Measurements from ENCODE around the gene HECTD2.
A peak's percentile ranks its signal among the peaks of the same experiment; 100 is the strongest.
"Not testable (repeated sequence)": the region's sequence is repeated elsewhere in the genome, so short reads cannot be mapped to it uniquely, and the experiment has no call there.

HECTD2 gene, protein sequence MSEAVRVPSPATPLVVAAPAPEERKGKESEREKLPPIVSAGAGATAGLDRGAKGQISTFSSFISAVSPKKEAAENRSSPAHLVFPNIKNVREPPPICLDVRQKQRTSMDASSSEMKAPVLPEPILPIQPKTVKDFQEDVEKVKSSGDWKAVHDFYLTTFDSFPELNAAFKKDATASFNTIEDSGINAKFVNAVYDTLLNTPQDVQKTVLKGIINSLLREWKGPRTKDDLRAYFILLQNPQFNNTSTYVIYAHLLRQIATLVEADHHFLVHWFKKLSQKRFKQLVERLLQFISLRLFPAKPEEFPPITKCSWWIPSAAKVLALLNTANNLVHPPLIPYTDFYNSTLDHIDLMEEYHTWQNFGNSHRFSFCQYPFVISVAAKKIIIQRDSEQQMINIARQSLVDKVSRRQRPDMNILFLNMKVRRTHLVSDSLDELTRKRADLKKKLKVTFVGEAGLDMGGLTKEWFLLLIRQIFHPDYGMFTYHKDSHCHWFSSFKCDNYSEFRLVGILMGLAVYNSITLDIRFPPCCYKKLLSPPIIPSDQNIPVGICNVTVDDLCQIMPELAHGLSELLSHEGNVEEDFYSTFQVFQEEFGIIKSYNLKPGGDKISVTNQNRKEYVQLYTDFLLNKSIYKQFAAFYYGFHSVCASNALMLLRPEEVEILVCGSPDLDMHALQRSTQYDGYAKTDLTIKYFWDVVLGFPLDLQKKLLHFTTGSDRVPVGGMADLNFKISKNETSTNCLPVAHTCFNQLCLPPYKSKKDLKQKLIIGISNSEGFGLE

DNA sequence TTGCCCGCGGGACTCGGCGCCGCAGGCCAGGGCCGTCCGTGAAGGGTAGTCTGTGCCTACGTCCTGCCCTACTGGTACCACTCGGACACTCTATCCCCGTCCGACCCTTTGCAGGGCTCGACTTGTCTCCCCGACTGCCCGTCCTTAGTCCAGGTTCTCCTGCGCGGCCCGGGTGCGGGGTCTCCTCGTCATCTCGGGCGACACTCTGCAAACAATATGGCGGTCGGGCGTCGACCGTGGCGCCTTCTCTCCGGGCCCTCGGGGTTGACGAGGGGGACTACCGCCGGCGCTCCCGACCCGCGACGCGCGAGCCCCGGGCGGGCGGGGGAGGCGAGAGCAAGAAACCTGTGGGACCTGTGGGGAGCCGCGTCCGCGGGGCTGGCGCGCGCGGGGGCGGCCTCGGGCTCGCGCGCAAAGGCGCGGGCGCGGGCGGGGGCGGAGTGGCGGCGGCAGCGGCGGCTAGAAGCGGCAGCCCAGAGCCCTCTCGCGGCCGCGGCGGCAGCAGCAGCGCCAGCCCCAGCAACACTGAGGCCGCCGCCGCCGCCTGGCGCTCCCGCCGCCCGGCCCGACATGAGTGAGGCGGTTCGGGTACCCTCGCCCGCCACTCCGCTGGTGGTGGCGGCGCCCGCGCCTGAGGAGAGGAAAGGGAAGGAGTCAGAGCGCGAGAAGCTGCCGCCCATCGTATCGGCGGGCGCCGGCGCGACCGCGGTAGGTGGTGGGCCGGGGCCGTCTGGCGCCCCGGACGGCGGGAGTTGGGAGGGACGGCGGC, at the start of gene HECTD2:
Gene HECTD2 (plus strand): TSS at position 476 of the 769 bp plus-strand sequence. CDS start 95 bp downstream, at position 571.
- H3K27ac ChIP-seq = peak within 1 kb of the TSS; percentile 88
- DNase-seq (ENCODE audit: low read depth, low spot score) = no peak

DNA sequence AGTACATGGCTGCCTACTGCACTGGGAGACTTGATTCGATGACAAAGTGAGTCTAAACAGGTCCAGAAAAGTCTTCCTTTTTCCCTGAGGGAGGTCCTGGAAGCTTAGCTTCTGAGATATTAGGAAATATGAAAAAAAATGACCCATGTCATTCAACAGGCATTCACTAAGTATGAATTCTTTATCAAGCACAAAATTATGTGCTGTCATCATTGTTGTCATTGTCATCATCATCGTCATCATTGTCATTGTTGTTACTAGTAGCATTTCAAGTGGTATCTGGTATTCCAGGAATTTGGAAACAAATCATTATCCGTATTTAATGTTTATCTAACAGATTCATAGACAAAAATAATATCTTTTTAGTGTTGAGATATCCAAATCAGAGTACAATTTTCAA, 49.7 kb upstream of the HECTD2 start:
- H3K27ac ChIP-seq = no peak overlapping the region
- no peak for DNase-seq (ENCODE audit: low read depth, low spot score)

DNA sequence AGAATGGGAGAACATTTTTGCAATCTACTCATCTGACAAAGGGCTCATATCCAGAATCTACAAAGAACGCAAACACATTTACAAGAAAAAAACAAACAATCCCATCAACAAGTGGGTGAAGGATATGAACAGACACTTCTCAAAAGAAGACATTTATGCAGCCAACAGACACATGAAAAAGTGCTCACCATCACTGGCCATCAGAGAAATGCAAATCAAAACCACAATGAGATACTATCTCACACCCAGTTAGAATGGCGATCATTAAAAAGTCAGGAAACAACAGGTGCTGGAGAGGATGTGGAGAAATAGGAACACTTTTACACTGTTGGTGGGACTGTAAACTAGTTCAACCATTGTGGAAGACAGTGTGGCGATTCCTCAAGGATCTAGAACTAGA, 44.6 kb upstream of the HECTD2 start:
- not testable (repeated sequence) for H3K27ac ChIP-seq; DNase-seq (ENCODE audit: low read depth, low spot score)

DNA sequence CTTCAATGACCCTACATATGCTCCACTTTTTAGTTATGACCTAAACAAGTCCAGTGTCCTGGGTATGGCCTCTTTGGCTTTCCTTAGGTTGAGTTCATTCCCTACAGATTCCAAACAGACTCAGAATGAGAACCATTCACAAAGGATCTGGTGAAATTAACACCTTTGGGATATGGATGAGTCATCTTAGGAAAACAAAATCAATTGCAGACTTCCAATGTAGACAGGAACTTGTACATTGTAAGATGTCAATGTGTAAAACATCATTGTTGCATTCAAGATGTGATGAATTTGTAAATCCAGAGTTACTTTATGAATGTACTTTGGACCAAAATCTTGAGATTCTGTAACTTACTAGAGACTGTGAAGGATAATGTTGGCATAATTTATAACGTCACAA, 43.4 kb upstream of the HECTD2 start:
- no peak overlapping the region for H3K27ac ChIP-seq
- DNase-seq (ENCODE audit: low read depth, low spot score) = no peak

DNA sequence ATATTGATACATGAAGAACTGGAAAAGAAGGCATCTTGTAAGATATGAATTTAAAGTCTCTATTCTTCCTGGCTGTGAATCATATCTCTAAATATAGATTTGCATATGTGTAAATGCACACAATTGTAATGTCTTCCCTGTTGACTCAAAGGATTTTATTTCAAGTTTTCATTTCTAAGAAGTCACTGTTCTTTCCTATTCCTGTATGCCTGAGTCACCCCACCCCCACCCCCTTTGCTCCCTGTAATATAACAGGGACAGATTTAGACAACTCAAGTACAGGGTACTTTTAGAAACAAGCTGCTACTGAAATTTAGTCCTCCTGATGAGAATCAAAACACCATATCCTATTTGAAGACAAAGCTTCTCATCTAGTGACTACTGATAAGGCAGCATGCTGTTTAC, 43.0 kb upstream of the HECTD2 start:
- no peak for DNase-seq (ENCODE audit: low read depth, low spot score)

DNA sequence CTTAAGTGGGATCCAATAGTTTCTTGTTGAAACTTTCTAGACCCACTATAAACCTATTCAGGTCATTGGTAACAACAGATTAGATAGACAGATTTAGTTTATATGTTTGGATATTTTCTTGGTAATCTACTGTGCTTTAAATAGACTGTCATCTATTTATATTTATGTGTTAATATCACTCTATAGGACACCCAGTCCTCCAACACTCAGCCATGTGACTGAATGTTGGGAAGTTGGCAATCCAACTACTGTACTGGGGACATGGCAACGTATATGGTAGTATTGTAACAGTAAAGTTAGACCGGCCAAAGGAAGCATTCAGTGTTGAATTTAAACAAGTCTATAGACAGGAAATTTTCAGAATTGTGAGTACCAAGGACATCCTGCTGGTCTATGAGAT, 42.6 kb upstream of the HECTD2 start:
- no peak overlapping the region for H3K27ac ChIP-seq
- DNase-seq (ENCODE audit: low read depth, low spot score) = no peak

More for the DNA sequence above, 43.0 kb upstream of the HECTD2 start:
- H3K27ac ChIP-seq = no peak overlapping the region

DNA sequence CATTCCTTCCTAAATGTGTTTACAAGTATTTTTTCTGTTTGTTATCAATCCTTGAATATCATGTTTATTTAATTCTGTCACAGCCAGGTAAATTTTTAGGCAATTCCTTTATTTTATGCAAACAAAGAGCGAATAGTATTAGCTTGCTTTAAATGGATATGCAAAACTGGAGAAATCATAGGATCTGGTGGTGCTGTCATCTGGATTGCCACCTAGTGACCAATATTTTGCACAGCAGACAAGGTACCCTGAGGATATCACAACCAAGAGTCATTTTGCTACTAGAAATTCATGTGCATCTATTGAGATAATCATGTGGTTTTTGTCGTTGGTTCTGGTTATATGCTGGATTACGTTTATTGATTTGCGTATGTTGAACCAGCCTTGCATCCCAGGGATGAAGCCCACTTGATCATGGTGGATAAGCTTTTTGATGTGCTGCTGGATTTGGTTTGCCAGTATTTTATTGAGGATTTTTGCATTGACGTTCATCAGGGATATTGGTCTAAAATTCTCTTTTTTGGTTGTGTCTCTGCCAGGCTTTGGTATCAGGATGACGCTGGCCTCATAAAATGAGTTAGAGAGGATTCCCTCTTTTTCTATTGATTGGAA, 40.1 kb upstream of the HECTD2 start:
- not testable (repeated sequence) for DNase-seq (ENCODE audit: low read depth, low spot score); H3K27ac ChIP-seq

DNA sequence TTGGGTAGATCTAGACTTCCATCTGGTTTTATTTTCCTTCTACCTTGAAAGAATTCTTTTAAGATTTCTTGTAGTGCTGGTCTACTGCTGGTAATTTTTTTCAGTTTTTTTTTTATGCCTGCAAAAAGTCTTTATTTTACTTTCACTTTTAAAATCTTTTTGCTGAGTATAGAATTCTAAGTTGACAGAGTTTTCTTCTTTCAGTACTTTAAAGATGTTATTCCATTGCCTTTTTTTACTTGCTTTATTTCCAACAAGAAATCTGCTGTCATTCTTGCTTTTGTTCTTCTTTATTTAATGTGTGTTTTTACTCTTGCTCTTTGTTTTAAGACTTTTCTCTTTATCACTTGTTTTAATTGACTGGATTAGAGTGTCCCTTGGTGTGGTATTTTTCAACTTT, 36.1 kb upstream of the HECTD2 start:
- no peak overlapping the region for H3K27ac ChIP-seq
- DNase-seq (ENCODE audit: low read depth, low spot score) = no peak

DNA sequence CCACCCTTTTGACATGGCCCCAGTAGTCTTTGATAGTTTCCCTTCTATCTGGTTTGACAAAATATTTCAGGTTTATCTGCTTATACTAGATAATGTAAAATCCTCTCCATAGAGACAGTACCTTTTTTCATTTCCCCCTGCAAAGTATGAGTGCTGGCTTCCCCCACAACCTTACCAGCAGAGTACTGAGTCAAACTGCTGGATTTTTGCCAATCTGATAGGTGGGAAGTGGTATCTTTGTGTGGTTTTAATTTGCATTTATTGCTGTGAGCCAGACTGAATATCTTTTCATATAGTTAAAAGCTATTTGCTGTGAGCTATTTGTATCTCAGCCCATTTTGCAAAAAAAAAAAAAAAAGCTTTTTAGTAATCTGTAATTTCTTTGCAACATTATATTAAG, 32.1 kb upstream of the HECTD2 start:
- no peak overlapping the region for H3K27ac ChIP-seq
- peak; percentile 12 for DNase-seq (ENCODE audit: low read depth, low spot score)

DNA sequence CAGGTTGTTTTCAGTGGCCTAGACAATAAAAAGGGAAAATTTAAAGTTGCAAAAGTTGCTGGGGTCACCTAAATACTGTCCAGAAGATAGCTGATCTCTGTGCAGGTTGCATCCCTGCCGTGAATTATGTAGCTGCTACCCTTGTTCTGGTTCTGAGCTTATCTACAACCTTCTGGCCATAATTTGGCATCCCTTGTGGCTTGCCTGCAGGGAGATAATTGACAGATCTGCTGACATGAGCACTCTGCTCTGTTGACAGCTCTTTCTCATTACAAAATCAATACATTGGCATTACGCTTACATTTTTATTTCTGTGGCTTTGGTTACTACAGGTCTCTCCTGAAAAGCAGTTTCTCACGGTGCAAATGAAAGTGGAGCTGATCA, 29.3 kb upstream of the HECTD2 start:
- DNase-seq (ENCODE audit: low read depth, low spot score) = no peak
- H3K27ac ChIP-seq = no peak overlapping the region

DNA sequence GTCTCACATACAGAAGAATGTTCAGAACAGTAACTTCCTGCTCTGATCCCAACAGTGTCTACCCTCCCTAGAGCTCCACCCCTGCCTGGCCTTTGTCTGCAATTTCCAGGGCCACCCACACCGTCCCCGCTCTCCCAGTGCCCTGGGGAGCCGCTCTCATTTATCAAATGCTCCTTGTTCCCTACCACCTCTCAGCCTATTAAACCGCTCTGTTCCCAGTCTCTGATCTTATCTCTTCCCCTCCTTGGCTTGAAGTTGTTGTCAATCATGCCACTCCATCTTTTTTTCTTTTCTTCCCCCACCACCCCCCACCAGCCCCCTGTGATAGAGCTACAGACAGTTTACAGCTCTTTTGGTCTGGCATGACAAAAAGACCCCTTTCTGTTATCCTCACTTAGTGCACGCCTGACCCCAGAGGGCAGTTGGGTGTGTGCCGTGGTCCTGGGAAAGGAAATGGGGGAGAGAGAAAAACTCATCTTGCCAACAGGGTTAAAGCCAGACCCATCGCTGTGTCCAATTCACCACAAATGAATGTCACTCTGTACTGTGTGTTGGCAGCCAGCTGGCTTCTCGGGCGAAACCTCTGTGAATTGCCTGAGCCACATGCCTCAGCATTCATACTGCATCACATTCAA, 28.8 kb upstream of the HECTD2 start:
- H3K27ac ChIP-seq = no peak overlapping the region
- no peak for DNase-seq (ENCODE audit: low read depth, low spot score)

DNA sequence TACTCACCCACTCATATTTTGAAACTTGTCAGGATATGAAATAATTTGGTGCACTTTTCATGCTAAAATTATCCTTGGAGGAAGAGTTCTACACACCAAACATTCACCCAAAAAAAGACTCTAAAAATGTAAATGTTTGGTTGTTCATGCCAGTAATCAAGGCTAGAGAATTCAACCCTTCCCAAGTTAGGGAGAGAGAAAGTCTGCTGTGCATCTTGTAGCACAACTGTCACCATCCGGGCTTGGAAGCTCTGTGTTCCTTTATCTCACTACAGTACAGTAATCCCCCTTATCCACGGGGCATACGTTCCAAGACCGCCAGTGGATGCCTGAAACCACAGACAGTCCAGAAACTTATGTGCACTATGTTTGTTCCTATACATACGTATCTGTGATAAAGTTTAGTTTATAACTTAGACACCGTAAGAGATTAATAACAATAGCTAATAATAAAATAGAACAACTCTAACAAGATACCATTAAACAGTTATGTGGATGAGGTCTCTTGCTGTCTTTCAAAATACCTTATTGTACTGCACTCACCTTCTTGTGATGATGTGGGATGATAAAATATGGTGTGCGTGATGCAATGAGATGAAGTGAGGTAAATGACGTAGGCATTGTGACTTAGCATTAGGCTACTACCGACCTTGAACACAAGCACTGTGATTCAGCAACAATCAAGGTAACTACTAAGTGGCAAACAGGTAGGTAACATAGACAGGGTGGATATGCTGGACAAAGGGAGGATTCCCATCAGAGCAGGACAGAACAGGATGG, 24.6 kb upstream of the HECTD2 start:
- DNase-seq (ENCODE audit: low read depth, low spot score) = no peak

DNA sequence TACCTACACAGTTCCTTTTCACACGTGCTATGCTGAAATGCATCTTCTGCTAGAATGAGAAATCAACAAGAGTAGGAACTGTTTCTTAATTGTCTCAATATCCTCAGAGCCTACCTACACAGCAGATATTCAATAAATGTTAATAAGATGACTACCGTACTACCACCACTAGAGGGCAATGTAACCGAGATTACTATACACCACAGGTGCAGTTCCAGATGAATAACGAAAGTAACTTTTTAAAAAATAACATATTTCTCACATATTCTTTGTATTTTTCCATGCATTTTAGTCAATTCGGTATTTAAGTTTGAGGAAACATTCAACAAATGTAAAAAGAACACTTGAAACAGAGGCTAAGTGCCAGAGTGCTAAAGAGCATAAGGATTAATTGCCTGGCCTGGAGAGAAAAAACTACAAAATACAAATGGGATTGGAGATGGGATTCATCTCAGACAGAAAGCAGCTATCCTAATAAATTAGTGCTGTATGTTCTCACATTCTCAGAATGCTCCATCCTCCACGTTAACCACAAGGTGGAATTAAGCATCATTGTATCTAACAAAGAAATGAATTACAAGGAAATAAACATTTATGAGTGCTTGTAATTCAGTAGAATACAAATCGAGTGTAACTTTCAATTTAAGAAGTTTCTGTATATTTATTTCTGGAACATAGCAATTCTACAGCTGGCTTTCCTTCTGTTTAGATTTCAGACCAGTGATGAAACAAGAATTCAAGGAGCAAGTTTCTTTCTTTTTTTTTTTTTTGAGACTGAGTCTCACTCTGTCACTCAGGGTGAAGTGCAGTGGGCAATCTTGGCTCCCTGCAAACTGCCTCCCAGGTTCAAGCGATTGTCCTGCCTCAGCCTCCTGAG, 20.3 kb upstream of the HECTD2 start:
- DNase-seq (ENCODE audit: low read depth, low spot score) = no peak
- H3K27ac ChIP-seq = no peak overlapping the region

More for the DNA sequence above, 24.6 kb upstream of the HECTD2 start:
- no peak overlapping the region for H3K27ac ChIP-seq

DNA sequence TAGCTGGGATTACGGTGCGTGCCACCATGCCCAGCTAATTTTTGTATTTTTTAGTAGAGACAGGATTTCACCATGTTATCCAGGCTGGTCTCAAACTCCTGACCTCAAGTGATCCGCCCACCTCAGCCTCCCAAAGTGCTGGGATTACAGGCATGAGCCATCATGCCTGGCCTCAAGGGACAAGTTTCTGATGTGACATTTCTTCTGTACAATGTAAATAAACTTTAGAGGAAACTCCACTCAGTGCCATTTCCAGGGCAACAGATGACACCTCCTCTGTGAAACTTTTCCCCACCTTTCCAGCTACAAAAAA, 19.7 kb upstream of the HECTD2 start:
- H3K27ac ChIP-seq; DNase-seq (ENCODE audit: low read depth, low spot score): not testable (repeated sequence)

DNA sequence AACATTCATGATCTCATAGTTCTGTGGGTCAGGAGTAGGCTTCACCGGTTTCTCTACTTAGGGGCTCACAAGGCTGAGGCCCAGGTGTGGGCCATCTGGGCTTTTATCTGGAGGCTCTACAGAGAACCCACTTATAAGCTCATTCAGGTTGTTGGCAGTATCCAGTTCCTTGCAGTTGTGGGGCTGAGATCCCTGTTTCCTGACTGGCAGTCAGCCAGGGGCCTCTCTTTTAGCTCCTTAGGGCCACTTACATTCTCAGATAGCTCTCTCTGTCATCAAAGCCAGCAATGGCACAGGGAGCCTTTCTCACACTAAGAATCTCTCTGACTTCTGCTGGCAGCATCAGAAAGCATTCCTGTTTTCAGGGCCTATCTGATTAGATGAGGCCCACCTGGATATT, 18.2 kb upstream of the HECTD2 start:
- H3K27ac ChIP-seq = no peak overlapping the region
- no peak for DNase-seq (ENCODE audit: low read depth, low spot score)

DNA sequence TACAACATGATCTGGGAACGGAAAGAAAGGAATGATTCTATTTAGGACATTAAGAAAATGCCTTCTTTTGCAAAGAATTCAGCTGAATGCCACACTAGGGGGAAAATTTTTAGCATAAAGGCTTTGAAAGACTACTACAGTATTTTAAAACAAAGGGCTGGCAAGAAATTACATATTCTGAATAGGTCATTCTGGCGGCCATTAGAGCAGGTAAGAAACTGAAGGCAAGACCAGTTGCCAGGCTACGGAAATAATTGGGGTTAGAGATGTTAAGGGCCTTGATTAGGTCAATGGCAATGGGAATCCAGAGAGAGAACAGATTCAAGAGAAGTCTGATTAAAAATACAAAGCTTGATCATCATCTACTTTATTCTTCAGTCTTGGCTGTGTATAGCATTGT, 3.8 kb upstream of the HECTD2 start:
- DNase-seq (ENCODE audit: low read depth, low spot score) = no peak
- H3K27ac ChIP-seq = no peak overlapping the region

DNA sequence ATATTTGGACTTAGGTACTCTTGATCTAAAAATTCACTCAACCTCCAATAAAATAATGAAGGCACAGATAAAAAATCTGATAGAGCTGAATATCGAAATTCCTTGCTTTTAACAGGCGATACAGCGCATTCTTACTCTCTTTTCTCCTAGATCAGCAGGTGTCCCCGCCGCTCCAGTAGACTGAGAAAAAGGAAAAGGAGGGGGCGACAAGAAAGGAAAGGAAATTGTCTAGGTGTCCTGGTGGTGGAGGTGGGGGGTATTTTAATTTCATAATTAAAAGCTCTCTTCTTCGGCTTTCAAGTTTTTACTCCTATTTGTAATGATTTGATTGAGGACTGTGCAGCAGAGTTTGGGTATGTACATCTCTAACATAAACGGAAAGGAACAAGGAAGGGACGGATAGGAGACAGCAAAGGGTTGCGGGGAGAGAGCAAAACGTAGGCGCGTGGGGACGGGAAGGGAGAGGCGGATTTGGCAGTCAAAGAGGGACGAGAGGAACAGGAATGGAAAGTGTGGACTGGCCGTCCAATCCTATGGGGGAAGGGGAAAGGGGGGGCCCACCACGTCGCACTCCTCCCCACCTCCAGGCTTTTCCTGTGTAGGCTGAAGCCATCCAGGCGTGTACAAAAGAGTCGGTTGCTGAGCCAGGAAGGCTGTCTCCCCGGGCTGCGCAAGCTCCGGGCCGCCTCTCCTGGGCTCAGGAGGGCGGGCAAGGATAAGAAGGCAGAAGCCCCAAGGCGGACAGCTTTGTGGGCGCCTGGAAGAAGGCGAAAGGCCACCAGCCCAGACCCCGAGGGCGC, 875 bp upstream of the HECTD2 start:
- no peak for DNase-seq (ENCODE audit: low read depth, low spot score)
- peak overlapping the region; percentile 88 for H3K27ac ChIP-seq

Measured in epithelial cell of prostate (primary cell).